Type B pancreatic cell (in vitro differentiated cells): ENCODE results near the gene FPR1. TPM values are rescaled to one million over a fixed set of nuclear protein-coding genes. Genes with fewer than 3 reads are reported as not detected.

Experiments
- DNase-seq: peaks from one replicate; pipeline ENCODE4 v3.0.0; 2021; ENCODE audit warnings: mixed read lengths; ENCODE audit not compliant: unreplicated experiment; ENCODE audit errors: extremely low spot score
- H3K27ac Mint-ChIP-seq: 2 replicates; pipeline ENCODE4 v1.8.0; 2021; ENCODE audit warnings: mild to moderate bottlenecking, mixed read lengths
- H3K27me3 Mint-ChIP-seq: 2 replicates; pipeline ENCODE4 v1.8.0; 2021; ENCODE audit warnings: mixed read lengths
- H3K36me3 Mint-ChIP-seq: 2 replicates; pipeline ENCODE4 v1.8.0; 2021; ENCODE audit warnings: mixed read lengths
- H3K4me1 Mint-ChIP-seq: one replicate; pipeline ENCODE4 v1.8.0; 2021; ENCODE audit warnings: mixed read lengths; ENCODE audit not compliant: unreplicated experiment
- H3K4me3 Mint-ChIP-seq: 2 replicates; pipeline ENCODE4 v1.8.0; 2021; ENCODE audit warnings: mild to moderate bottlenecking, mixed read lengths
- H3K9me3 Mint-ChIP-seq: 2 replicates; pipeline ENCODE4 v1.8.0; 2021; ENCODE audit warnings: mixed read lengths
- total RNA-seq: library from RNA; stranded (reverse); gene quantifications from 2 replicates; pipeline ENCODE4 v1.2.1, GENCODE V29; 2021; ENCODE audit warnings: low replicate concordance
- TF ChIP-seq, protein P1 (sequence below): fragments of 200-600 bp; sonication (generic); conservative IDR thresholded peaks from 2 replicates; pipeline ENCODE4 v1.5.0; 2021; ENCODE audit warnings: antibody characterized with exemption, mild to moderate bottlenecking

The FPR1 gene
- total RNA-seq, 1 donor from 2014 or later = not detected

DNA sequence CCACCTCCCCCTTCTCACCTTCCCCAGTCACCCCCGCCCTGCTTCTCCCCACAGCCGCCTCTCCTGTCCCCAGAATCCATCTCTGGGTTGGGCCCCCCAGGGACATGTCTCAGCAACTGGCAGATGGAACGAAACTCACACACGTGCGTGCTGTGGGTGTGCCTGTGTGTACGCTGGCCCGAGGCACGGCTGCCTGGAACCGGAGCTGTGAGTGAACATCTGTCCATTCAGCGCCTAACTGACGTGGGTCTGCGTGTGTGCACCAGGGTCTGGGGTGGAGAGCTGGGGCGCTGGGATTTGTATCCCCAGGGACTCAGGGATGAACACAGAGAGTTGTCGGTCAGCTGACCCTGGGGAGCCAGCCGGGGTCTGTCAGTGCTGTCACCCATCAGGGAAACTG is 27.1 kb downstream of the FPR1 start:
- no peak for DNase-seq
- TF ChIP-seq, protein P1, sequence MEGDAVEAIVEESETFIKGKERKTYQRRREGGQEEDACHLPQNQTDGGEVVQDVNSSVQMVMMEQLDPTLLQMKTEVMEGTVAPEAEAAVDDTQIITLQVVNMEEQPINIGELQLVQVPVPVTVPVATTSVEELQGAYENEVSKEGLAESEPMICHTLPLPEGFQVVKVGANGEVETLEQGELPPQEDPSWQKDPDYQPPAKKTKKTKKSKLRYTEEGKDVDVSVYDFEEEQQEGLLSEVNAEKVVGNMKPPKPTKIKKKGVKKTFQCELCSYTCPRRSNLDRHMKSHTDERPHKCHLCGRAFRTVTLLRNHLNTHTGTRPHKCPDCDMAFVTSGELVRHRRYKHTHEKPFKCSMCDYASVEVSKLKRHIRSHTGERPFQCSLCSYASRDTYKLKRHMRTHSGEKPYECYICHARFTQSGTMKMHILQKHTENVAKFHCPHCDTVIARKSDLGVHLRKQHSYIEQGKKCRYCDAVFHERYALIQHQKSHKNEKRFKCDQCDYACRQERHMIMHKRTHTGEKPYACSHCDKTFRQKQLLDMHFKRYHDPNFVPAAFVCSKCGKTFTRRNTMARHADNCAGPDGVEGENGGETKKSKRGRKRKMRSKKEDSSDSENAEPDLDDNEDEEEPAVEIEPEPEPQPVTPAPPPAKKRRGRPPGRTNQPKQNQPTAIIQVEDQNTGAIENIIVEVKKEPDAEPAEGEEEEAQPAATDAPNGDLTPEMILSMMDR = no peak
- Mint-ChIP-seq H3K27me3 (peaks cover 70% of the 10 kb centered on the region), H3K27ac (peak overlapping the region; percentile 59), H3K4me3 (no peak overlapping the region), H3K9me3 (no peaks in the 10 kb centered on the region), H3K36me3 (no peaks in the 10 kb centered on the region), H3K4me1 (peaks cover 6% of the 10 kb centered on the region)

DNA sequence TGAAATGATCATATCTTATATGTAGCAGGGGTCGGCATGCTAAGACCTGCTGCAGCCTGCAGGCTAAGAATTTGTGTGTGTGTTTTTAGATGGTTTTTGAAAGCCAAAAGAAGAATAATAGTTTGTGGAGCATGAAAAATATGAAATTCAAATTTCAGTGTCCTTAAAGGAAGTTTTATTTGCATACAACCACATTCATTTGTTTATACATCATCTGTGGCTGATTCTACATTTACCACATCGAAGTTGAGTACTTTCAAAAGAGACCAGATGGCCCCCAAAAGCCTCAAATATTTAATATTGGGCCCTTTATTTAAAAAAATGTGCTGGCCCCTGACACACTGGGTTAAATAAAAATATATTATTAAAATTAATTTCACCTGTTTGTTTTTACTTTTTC is 29.2 kb downstream of the FPR1 start:
- no peaks in the 10 kb centered on the region for H3K36me3 Mint-ChIP-seq
- DNase-seq = no peak
- TF ChIP-seq, protein P1 = no peak
- H3K4me3 Mint-ChIP-seq = no peak overlapping the region
- H3K4me1 Mint-ChIP-seq = peaks cover 6% of the 10 kb centered on the region
- H3K9me3 Mint-ChIP-seq = no peaks in the 10 kb centered on the region
- no peak overlapping the region for H3K27ac Mint-ChIP-seq
- peaks cover 82% of the 10 kb centered on the region for H3K27me3 Mint-ChIP-seq

DNA sequence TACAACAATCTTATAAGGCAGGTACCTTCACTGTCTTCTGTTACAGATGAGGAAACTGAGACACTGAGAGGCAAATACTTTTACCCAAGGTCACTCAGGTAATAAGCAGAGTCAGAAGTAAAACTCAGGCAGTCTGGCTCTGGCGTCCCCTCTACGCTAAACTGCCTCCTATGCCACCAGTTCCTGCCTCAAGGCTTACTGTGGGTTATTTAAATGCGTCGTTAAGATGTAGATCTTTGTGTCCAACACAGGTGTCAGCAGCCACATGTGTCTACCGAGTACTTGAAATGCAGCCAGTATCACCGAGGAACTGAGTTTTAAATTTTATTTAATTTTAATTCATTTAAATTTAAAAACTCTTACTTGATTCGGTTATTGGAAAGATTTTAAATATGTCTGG is 29.8 kb downstream of the FPR1 start:
- H3K9me3 Mint-ChIP-seq = no peaks in the 10 kb centered on the region
- peaks cover 6% of the 10 kb centered on the region for H3K4me1 Mint-ChIP-seq
- peaks cover 83% of the 10 kb centered on the region for H3K27me3 Mint-ChIP-seq
- no peak overlapping the region for H3K4me3 Mint-ChIP-seq
- TF ChIP-seq, protein P1 = no peak
- H3K27ac Mint-ChIP-seq = no peak overlapping the region
- DNase-seq = no peak
- H3K36me3 Mint-ChIP-seq = no peaks in the 10 kb centered on the region

DNA sequence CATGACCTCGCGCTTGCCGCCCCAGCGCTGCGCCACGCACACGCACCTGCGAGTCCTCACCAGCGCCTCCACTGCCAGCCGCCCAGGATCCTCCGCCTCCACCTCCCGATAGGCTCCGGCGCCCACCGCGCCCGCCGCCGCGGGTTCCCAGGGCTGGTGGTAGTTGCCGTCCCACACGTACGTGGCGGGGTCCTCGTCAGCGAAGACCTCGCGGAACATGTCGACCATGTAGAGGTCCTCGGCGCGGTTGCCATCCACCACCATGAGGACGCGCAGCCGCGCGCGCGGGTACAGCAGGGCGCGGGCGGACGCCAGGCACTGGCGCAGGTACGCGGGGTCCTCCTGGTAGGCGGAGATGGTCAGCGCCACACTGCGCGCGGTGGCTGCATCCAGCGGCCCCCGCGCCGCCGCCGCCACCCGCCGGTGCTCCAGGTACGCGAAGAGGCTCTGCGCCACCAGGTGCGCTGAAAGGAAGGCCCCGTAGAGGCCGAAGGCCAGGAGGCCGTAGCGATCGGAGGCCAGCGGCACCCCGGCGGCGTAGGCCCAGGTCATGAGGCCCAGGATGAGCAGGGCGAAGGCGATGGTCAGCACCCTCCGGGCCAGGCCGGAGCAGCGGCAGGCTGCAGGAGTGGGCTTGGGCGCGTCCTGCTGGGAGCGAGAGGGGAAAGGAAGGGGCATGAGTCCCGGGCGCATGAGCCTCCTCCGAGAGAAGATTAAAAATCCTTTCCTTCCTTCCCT is 32.3 kb downstream of the FPR1 start:
- H3K4me1 Mint-ChIP-seq = no peaks in the 10 kb centered on the region

DNA sequence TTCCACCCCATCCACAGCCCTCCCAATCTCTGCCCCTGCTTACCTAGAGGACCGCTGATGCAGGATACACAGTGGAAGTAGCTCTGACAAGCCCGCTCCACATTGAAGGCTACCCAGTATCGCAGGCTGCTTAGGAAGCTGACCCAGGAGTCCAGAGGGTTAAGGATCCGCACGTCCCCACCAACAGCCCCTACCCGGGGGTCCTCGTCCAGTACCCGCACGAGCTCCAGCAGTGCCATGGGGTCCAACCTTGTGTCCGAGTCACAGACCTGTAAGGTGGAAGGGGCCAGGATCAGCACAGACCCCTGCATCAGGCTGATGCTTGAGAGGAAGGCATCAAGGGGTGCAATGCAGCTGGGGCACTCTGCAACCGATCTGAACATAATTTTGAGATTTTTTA is 34.8 kb downstream of the FPR1 start:
- Mint-ChIP-seq H3K27ac (no peak overlapping the region), H3K9me3 (no peaks in the 10 kb centered on the region), H3K4me1 (no peaks in the 10 kb centered on the region), H3K27me3 (peaks cover 73% of the 10 kb centered on the region), H3K4me3 (no peak overlapping the region), H3K36me3 (no peaks in the 10 kb centered on the region)
- DNase-seq = no peak
- TF ChIP-seq, protein P1 = no peak

More for the DNA sequence above, 32.3 kb downstream of the FPR1 start:
- Mint-ChIP-seq H3K27ac (no peak overlapping the region), H3K9me3 (no peaks in the 10 kb centered on the region), H3K4me3 (no peak overlapping the region), H3K36me3 (no peaks in the 10 kb centered on the region), H3K27me3 (peaks cover 89% of the 10 kb centered on the region)
- no peak for DNase-seq
- TF ChIP-seq, protein P1 = no peak
